SK-N-SH (cell line): Measurements from ENCODE around the gene GDPD5.

Experiments used
- GABPA ChIP-seq: IDR thresholded peaks from 2 replicates; pipeline ENCODE4 v1.4.0; 2012; ENCODE audit warnings: low read depth, mild to moderate bottlenecking
- NFIC ChIP-seq: IDR thresholded peaks from 2 replicates; pipeline ENCODE4 v1.4.0; 2012; ENCODE audit warnings: borderline replicate concordance
- SMC3 ChIP-seq: IDR thresholded peaks from 2 replicates; pipeline ENCODE4 v1.6.1; 2012; ENCODE audit warnings: low read depth, low read length, improper control_type of control experiment
- TCF12 ChIP-seq: IDR thresholded peaks from 2 replicates; pipeline ENCODE4 v1.4.0; 2012
- YY1 ChIP-seq: IDR thresholded peaks from 2 replicates; pipeline ENCODE4 v1.4.0; 2012; ENCODE audit warnings: low read depth, mild to moderate bottlenecking
- TF ChIP-seq, protein P1 (sequence below): IDR thresholded peaks from 2 replicates; pipeline ENCODE4 v1.6.1; 2012; ENCODE audit warnings: mild to moderate bottlenecking, low read depth, low read length, moderate library complexity

DNA sequence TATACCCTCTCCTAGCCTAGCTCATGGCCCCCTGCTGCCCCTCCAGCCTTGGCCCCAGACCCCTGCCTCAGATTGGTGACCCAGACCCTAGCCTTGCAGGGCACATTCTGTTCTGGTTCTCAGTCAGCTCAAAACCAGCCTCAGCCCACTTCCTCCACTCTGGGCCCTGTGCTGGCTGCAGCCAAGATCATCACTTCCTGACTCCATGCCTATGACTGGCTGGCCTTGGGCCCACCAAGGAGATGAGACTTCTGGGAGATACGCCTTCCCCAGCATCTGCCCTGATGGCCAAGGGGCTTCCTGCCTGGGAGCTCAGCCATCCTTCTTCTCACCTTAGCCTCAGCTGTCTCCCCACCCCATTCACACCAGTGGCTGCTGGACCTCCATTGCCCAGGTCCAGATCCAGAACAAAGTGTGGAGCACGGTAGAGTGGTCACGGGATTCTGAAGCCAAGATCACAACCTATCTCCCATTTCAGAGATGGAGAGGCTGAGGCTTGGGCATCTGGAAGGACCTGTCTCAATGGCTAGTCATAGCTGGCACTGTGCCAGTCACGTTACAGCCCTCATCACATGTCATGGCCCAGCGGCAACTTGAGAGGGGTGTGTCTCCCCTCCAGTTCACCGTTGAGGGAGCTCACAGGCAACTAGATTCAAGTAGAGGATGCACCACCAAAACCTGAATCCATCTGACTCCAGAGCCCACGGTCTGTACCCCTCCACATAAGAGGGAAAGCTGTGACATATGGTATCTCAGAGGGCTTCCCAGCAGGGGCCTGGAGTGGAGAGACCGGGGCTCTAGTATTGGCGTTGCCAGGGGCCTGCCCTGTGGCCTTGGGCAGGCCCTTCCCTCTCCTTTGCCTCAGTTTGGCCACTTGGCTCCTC is 49.7 kb downstream of the GDPD5 start:
- TF ChIP-seq, protein P1, sequence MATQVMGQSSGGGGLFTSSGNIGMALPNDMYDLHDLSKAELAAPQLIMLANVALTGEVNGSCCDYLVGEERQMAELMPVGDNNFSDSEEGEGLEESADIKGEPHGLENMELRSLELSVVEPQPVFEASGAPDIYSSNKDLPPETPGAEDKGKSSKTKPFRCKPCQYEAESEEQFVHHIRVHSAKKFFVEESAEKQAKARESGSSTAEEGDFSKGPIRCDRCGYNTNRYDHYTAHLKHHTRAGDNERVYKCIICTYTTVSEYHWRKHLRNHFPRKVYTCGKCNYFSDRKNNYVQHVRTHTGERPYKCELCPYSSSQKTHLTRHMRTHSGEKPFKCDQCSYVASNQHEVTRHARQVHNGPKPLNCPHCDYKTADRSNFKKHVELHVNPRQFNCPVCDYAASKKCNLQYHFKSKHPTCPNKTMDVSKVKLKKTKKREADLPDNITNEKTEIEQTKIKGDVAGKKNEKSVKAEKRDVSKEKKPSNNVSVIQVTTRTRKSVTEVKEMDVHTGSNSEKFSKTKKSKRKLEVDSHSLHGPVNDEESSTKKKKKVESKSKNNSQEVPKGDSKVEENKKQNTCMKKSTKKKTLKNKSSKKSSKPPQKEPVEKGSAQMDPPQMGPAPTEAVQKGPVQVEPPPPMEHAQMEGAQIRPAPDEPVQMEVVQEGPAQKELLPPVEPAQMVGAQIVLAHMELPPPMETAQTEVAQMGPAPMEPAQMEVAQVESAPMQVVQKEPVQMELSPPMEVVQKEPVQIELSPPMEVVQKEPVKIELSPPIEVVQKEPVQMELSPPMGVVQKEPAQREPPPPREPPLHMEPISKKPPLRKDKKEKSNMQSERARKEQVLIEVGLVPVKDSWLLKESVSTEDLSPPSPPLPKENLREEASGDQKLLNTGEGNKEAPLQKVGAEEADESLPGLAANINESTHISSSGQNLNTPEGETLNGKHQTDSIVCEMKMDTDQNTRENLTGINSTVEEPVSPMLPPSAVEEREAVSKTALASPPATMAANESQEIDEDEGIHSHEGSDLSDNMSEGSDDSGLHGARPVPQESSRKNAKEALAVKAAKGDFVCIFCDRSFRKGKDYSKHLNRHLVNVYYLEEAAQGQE: no peak
- no peak for TF ChIP-seq TCF12
- TF ChIP-seq SMC3: no peak
- TF ChIP-seq GABPA: no peak
- TF ChIP-seq NFIC: peak; percentile 60
- no peak for TF ChIP-seq YY1
